IMR-90 (cell line): ENCODE data around the gene RASSF8. TPM values are rescaled to one million over a fixed set of nuclear protein-coding genes. Genes with fewer than 3 reads are reported as not detected.

Source experiments
- ATAC-seq: fragments of 200-7000 bp; cut with Tn5 transposase; 2 replicates; pipeline ENCODE4 v1.9.1; 2020; ENCODE audit warnings: low read depth, mild to moderate bottlenecking, moderate library complexity
- BruUV-seq: library from RNA; stranded (reverse); fragments of 400-500 nt; replicated peaks from 2 replicates; lab custom pipeline; 2021; lab: Mats Ljungman, UMichigan
- CTCF ChIA-PET: fragments of 300-600 bp; formaldehyde crosslinking; extraction: SDS; loops from one replicate; lab custom pipeline; 2021; ENCODE audit warnings: antibody characterized with exemption; lab: Yijun Ruan, JAX
- POLR2A ChIA-PET: fragments of 300-600 bp; sonication (Branson Sonifier 250); formaldehyde crosslinking; loops from one replicate; lab custom pipeline; 2022; ENCODE audit warnings: antibody characterized with exemption; ENCODE audit not compliant: unreplicated experiment; lab: Charles Lee
- DNase-seq: peaks from one replicate; pipeline ENCODE4 v3.0.0; 2013
- H2AFZ ChIP-seq: replicated peaks from 2 replicates; pipeline ENCODE3; 2013; ENCODE audit warnings: low read length, mild to moderate bottlenecking; ENCODE audit not compliant: poor library complexity
- H2AK5ac ChIP-seq: 2 replicates; pipeline ENCODE4 v1.6.1; 2013; ENCODE audit warnings: low read depth, low read length, inconsistent platforms
- H2AK9ac ChIP-seq: replicated peaks from 2 replicates; pipeline ENCODE3; 2013; ENCODE audit warnings: mild to moderate bottlenecking, low read depth, low read length, moderate library complexity; ENCODE audit not compliant: poor library complexity
- H2BK120ac ChIP-seq: 2 replicates; pipeline ENCODE4 v1.6.1; 2013; ENCODE audit warnings: low read depth, low read length, inconsistent platforms
- H2BK15ac ChIP-seq: 3 replicates; pipeline ENCODE4 v1.6.1; 2013; ENCODE audit warnings: low read depth, low read length, inconsistent platforms
- H2BK20ac ChIP-seq: 2 replicates; pipeline ENCODE4 v1.6.1; 2013; ENCODE audit warnings: low read depth, mild to moderate bottlenecking, inconsistent platforms, low read length, moderate library complexity
- H2BK5ac ChIP-seq: 2 replicates; pipeline ENCODE4 v1.6.1; 2013; ENCODE audit warnings: mild to moderate bottlenecking, low read depth, low read length, inconsistent platforms; ENCODE audit not compliant: poor library complexity, severe bottlenecking
- H3K14ac ChIP-seq: replicated peaks from 2 replicates; pipeline ENCODE4 v1.6.1; 2013; ENCODE audit warnings: low read depth, low read length, inconsistent platforms
- H3K18ac ChIP-seq: 2 replicates; pipeline ENCODE4 v1.6.1; 2013; ENCODE audit warnings: low read depth, low read length, control low read depth
- H3K23ac ChIP-seq: 2 replicates; pipeline ENCODE4 v1.6.1; 2013; ENCODE audit warnings: low read depth, low read length, inconsistent platforms
- H3K27ac ChIP-seq: 2 replicates; pipeline ENCODE4 v1.5.1; 2013; ENCODE audit warnings: mild to moderate bottlenecking, control low read depth, low read length; ENCODE audit not compliant: insufficient read depth
- H3K27me3 ChIP-seq: 2 replicates; pipeline ENCODE4 v1.6.1; 2013; ENCODE audit warnings: low read length; ENCODE audit not compliant: control insufficient read depth, insufficient read depth
- H3K36me3 ChIP-seq: 2 replicates; pipeline ENCODE4 v1.6.1; 2013; ENCODE audit warnings: low read length, mixed read lengths; ENCODE audit not compliant: control insufficient read depth, insufficient read depth
- H3K4ac ChIP-seq: 2 replicates; pipeline ENCODE4 v1.6.1; 2013; ENCODE audit warnings: low read depth, low read length, inconsistent platforms
- H3K4me1 ChIP-seq: 2 replicates; pipeline ENCODE4 v1.6.1; 2013; ENCODE audit warnings: low read length, mixed read lengths; ENCODE audit not compliant: control insufficient read depth, insufficient read depth
- H3K4me2 ChIP-seq: 2 replicates; pipeline ENCODE4 v1.6.1; 2013; ENCODE audit warnings: low read depth, mild to moderate bottlenecking, control low read depth, low read length, moderate library complexity
- H3K4me3 ChIP-seq: 2 replicates; pipeline ENCODE4 v1.5.1; 2013; ENCODE audit warnings: low read depth, mild to moderate bottlenecking, control low read depth, low read length, moderate library complexity; ENCODE audit not compliant: insufficient read depth
- H3K56ac ChIP-seq: 2 replicates; pipeline ENCODE4 v1.6.1; 2013; ENCODE audit warnings: low read length, inconsistent platforms; ENCODE audit not compliant: insufficient read depth; ENCODE audit errors: extremely low read depth
- H3K79me1 ChIP-seq, 2 experiments: 2 replicates each; pipeline ENCODE4 v1.6.1; 2013; ENCODE audit warnings: low read length in 2 of 2, inconsistent platforms in 1 of 2, low read depth in 1 of 2
- H3K9ac ChIP-seq: 2 replicates; pipeline ENCODE4 v1.6.1; 2013; ENCODE audit warnings: low read depth, low read length, control low read depth
- H3K9me1 ChIP-seq: 2 replicates; pipeline ENCODE4 v1.6.1; 2013; ENCODE audit warnings: low read length, inconsistent platforms; ENCODE audit not compliant: insufficient read depth
- H3K9me3 ChIP-seq: 2 replicates; pipeline ENCODE4 v1.6.1; 2013; ENCODE audit warnings: low read length; ENCODE audit not compliant: control insufficient read depth, insufficient read depth
- H4K20me1 ChIP-seq: 2 replicates; pipeline ENCODE4 v1.6.1; 2013; ENCODE audit warnings: low read length, inconsistent platforms; ENCODE audit not compliant: insufficient read depth
- H4K5ac ChIP-seq: 2 replicates; pipeline ENCODE4 v1.6.1; 2013; ENCODE audit warnings: mild to moderate bottlenecking, low read depth, low read length, control low read depth
- H4K8ac ChIP-seq, 2 experiments: 2 replicates each; pipeline ENCODE4 v1.6.1; 2013; ENCODE audit warnings: low read depth in 2 of 2, low read length in 2 of 2, control low read depth in 1 of 2, inconsistent platforms in 1 of 2
- H4K91ac ChIP-seq: 2 replicates; pipeline ENCODE4 v1.6.1; 2013; ENCODE audit warnings: low read depth, low read length, inconsistent platforms; ENCODE audit not compliant: insufficient read depth
- BHLHE40 ChIP-seq: fragments of 150-350 bp; IDR thresholded peaks from 2 replicates; pipeline ENCODE4 v1.6.1; 2016; ENCODE audit warnings: mild to moderate bottlenecking, low read depth, low read length
- CEBPB ChIP-seq: IDR thresholded peaks from 2 replicates; pipeline ENCODE4 v1.6.1; 2012; ENCODE audit warnings: low read depth, low read length, improper control_type of control experiment
- CHD1 ChIP-seq: IDR thresholded peaks from 2 replicates; pipeline ENCODE4 v1.6.1; 2012; ENCODE audit warnings: low read depth, low read length, improper control_type of control experiment
- CTCF ChIP-seq: conservative IDR thresholded peaks from 2 replicates; pipeline ENCODE4 v1.5.1; 2012; ENCODE audit warnings: mild to moderate bottlenecking, low read depth, low read length, improper control_type of control experiment
- ELK1 ChIP-seq: fragments of 150-350 bp; IDR thresholded peaks from 2 replicates; pipeline ENCODE4 v1.6.1; 2016; ENCODE audit warnings: low read depth, mild to moderate bottlenecking, low read length, moderate library complexity, borderline replicate concordance
- FOS ChIP-seq: fragments of 150-350 bp; IDR thresholded peaks from 2 replicates; pipeline ENCODE4 v1.6.1; 2016; ENCODE audit warnings: low read depth, low read length
- MAFK ChIP-seq: IDR thresholded peaks from 2 replicates; pipeline ENCODE4 v1.6.1; 2012; ENCODE audit warnings: low read depth, low read length, improper control_type of control experiment
- MAZ ChIP-seq: IDR thresholded peaks from 2 replicates; pipeline ENCODE4 v1.6.1; 2012; ENCODE audit warnings: low read depth, mild to moderate bottlenecking, low read length, improper control_type of control experiment, moderate library complexity, borderline replicate concordance
- MXI1 ChIP-seq: IDR thresholded peaks from 2 replicates; pipeline ENCODE4 v1.6.1; 2012; ENCODE audit warnings: low read depth, mild to moderate bottlenecking, low read length, moderate library complexity, borderline replicate concordance
- NFE2L2 ChIP-seq: fragments of 150-350 bp; IDR thresholded peaks from 2 replicates; pipeline ENCODE4 v1.6.1; 2016; ENCODE audit warnings: low read depth, mild to moderate bottlenecking, low read length
- POLR2A ChIP-seq: IDR thresholded peaks from 2 replicates; pipeline ENCODE4 v1.6.1; 2012; ENCODE audit warnings: mild to moderate bottlenecking, low read depth, low read length
- RFX5 ChIP-seq: IDR thresholded peaks from 2 replicates; pipeline ENCODE4 v1.8.0; 2012; ENCODE audit warnings: low read depth, mild to moderate bottlenecking, low read length, moderate library complexity
- SMC3 ChIP-seq: fragments of 150-350 bp; IDR thresholded peaks from 2 replicates; pipeline ENCODE4 v1.6.1; 2016; ENCODE audit warnings: low read depth, mild to moderate bottlenecking, antibody characterized with exemption, low read length, moderate library complexity
- WGBS, 2 experiments: methylation state at CpG; one replicate each; pipeline versions ENCODE4 v1.1.5 to v1.1.7; 2013; ENCODE audit warnings: missing lambda C conversion rate in 2 of 2; ENCODE audit not compliant: insufficient read length in 1 of 2; ENCODE audit errors: extremely low coverage in 2 of 2; 5-methylcytosine and 5-hydroxymethylcytosine counted together
- dilution Hi-C: fragments of 300-500 bp; cut with HindIII; formaldehyde crosslinking; loops from one replicate; pipeline ENCODE4 v1.14.3; 2018; ENCODE audit warnings: low sequenced_read_pairs; ENCODE audit not compliant: unreplicated experiment
- in situ Hi-C: fragments of 300-500 bp; cut with MboI; formaldehyde crosslinking; loops from 3 replicates; pipeline ENCODE4 v1.14.3; 2019; ENCODE audit warnings: low sequenced_read_pairs, inconsistent platforms, mixed read lengths
- intact Hi-C: fragments of 100-400 bp; cut with micrococcal nuclease; formaldehyde crosslinking; loops from 2 replicates; pipeline ENCODE4 v1.10.0; 2022
- polyA plus RNA-seq, 3 experiments: library from polyadenylated mRNA; depleted of rRNA; stranded (reverse); fragments of >200 nt; gene quantifications; 2 replicates each; pipeline ENCODE4 v1.2.3, GENCODE V29; 2012; ENCODE audit warnings: low replicate concordance in 1 of 3
- total RNA-seq: library from RNA; depleted of rRNA; stranded (reverse); fragments of >200 nt; gene quantifications from 2 replicates; pipeline ENCODE4 v1.2.3, GENCODE V29; 2012

Gene RASSF8
- total and polyA plus RNA-seq, 2 of the 4 experiments (the other 2 are of a cell fraction), result 10.8 to 50.5 TPM

GRCh38 chr12:25934456-25934855 is 24.0 kb upstream of the RASSF8 start:
- Histone ChIP-seq H3K4me3 (no peak overlapping the region), H3K23ac (no peak overlapping the region), H3K4me1 (no peaks in the 10 kb centered on the region), H2AFZ (no peak overlapping the region), H2AK9ac (no peak overlapping the region), H3K4ac (no peak overlapping the region), H3K36me3 (no peaks in the 10 kb centered on the region), H3K27ac (no peak overlapping the region), H3K14ac (no peak overlapping the region), H2BK20ac (no peak overlapping the region), H4K5ac (no peak overlapping the region), H3K79me1 (no peaks in the 10 kb centered on the region), H4K8ac (no peak overlapping the region), H4K20me1 (no peaks in the 10 kb centered on the region), H2BK15ac (no peak overlapping the region), H3K27me3 (no peaks in the 10 kb centered on the region; the same call in 1 of the 2 replicates), H3K9me3 (no peaks in the 10 kb centered on the region), H3K18ac (no peak overlapping the region), H4K91ac (no peak overlapping the region), H3K56ac (no peak overlapping the region), H3K4me2 (no peak overlapping the region), H3K9me1 (no peaks in the 10 kb centered on the region), H3K9ac (no peak overlapping the region), H2AK5ac (no peak overlapping the region), H2BK120ac (no peak overlapping the region), H2BK5ac (no peak overlapping the region)
- POLR2A ChIA-PET, result no interaction called here
- no peak for DNase-seq
- no TSS peak for BruUV-seq
- dilution Hi-C loops, result no loop called here
- WGBS, 2 experiments, result no CpG with 5 or more reads among the region's 4 CpGs
- TF ChIP-seq CEBPB (no peak), RFX5 (no peak), SMC3 (no peak), BHLHE40 (no peak), MXI1 (no peak), FOS (no peak), NFE2L2 (no peak), MAFK (no peak), CTCF (no peak), CHD1 (no peak), MAZ (no peak), ELK1 (no peak), POLR2A (no peak)
- intact Hi-C loops, result loop anchor here (5.0 to 10.0 kb wide), 2 partner anchors 37 to 70 kb away; no protein-coding TSS in a partner anchor
- no peak for ATAC-seq
- CTCF ChIA-PET, result no interaction called here
- in situ Hi-C loops, result no loop called here
